Muscle of leg (tissue), 16 donors: ENCODE data around the gene OR52M1. TPM values are rescaled to one million over a fixed set of nuclear protein-coding genes. Genes with fewer than 3 reads are reported as not detected.

Experiments used
- DNase-seq: peaks from one replicate; pipeline ENCODE4 v3.0.0; 2013
- H3K27ac ChIP-seq: one replicate; pipeline ENCODE4 v1.5.1; 2013; ENCODE audit warnings: mild to moderate bottlenecking, low read length, control low read depth
- H3K27me3 ChIP-seq: one replicate; pipeline ENCODE4 v1.6.1; 2013; ENCODE audit warnings: low read length; ENCODE audit not compliant: control insufficient read depth, insufficient read depth
- H3K36me3 ChIP-seq: one replicate; pipeline ENCODE4 v1.6.1; 2013; ENCODE audit warnings: low read length; ENCODE audit not compliant: control insufficient read depth, insufficient read depth
- H3K4me1 ChIP-seq: one replicate; pipeline ENCODE4 v1.6.1; 2013; ENCODE audit warnings: low read length; ENCODE audit not compliant: control insufficient read depth, insufficient read depth
- H3K4me3 ChIP-seq: one replicate; pipeline ENCODE4 v1.5.1; 2013; ENCODE audit warnings: low read length, control low read depth
- H3K9me3 ChIP-seq: replicated peaks from 2 replicates; pipeline ENCODE4 v1.6.1; 2013; ENCODE audit warnings: low read depth, low read length; ENCODE audit not compliant: control insufficient read depth
- WGBS: methylation state at CpG from one replicate; pipeline ENCODE4 v1.1.5; 2013; ENCODE audit warnings: missing lambda C conversion rate; ENCODE audit not compliant: insufficient coverage; 5-methylcytosine and 5-hydroxymethylcytosine counted together
- long read RNA-seq, 11 donors: transcript quantifications; one replicate each; lab custom pipeline, GENCODE V29; 2026
- polyA plus RNA-seq, 8 donors: library from polyadenylated mRNA; unstranded; fragments of 120-200 nt; gene quantifications; one replicate each; pipeline versions ENCODE4 v1.2.1 to v1.2.3, GENCODE V29; 2013; ENCODE audit warnings: inconsistent platforms in 1 of 8, low replicate concordance in 1 of 8; ENCODE audit not compliant: insufficient read length in 8 of 8, insufficient read depth in 1 of 8
- total RNA-seq: library from RNA; stranded (reverse); fragments of 120-200 nt; gene quantifications from one replicate; pipeline ENCODE4 v1.2.4, GENCODE V29; 2013

Gene OR52M1
- total RNA-seq (not detected), polyA plus RNA-seq (not detected)
- long read RNA-seq, donor 1, result 0 reads
- long read RNA-seq, donor 2, result 0 reads
- long read RNA-seq, donor 3, result 0 reads
- long read RNA-seq, donor 4, result 0 reads
- long read RNA-seq, donor 5, result 0 reads
- long read RNA-seq, donor 6, result 0 reads
- long read RNA-seq, donor 7, result 0 reads
- long read RNA-seq, donor 8, result 0 reads
- long read RNA-seq, donor 9, result 0 reads
- long read RNA-seq, donor 10, result 0 reads
- long read RNA-seq, donor 11, result 0 reads

DNA sequence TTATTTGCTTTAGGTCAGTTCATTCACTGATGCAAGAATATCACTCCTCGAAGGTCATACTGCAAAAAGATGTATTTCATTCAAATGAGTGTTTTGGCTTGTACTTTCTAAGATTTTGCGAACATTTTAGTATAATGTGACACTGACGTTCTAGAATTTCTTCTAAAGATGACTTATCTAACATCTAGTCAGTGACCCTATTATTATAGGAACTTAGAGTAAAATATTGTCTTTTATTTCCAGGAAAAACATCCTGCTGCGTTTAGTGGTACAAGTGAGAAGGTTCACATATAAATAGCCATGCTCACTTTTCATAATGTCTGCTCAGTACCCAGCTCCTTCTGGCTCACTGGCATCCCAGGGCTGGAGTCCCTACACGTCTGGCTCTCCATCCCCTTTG lies at the start of gene OR52M1:
TSS of gene OR52M1 (plus strand) at position 301 of the 400 bp plus-strand sequence. CDS start at position 301, 0 bp downstream.
- no peak within 1 kb of the TSS for H3K27ac ChIP-seq
- WGBS, result no CpG with 5 or more reads among the region's 5 CpGs
- peaks cover under 1% of the 10 kb centered on the region for H3K9me3 ChIP-seq
- H3K36me3 ChIP-seq, result no peaks in the 10 kb centered on the region
- H3K4me1 ChIP-seq, result no peaks in the 10 kb centered on the region
- no peaks in the 10 kb centered on the region for H3K27me3 ChIP-seq
- H3K4me3 ChIP-seq, result no peak within 1 kb of the TSS
- no peak for DNase-seq

DNA sequence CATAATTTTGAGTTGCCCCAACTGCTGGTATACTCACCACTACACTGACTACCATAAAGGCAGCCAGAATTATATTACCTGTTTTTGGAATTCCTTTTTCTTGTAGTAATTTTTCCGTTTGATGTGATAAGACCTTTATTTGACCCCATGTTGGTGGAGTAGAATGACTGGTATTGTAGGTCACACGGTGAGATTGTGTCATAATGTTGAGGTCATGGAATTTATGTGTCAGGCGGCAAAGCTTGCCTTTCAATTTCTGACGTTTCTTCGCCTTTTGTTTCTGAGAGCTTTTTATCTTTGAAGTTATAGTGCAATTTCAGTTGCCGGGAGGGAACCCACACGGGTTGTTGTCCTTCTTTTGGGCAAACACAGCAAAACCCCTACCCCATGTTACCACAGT lies 49.5 kb upstream of the OR52M1 start:
- no peaks in the 10 kb centered on the region for H3K9me3 ChIP-seq
- peaks cover 3% of the 10 kb centered on the region for H3K27me3 ChIP-seq
- H3K27ac ChIP-seq, result no peak overlapping the region
- WGBS, result 50% methylated on average over 1 of the region's 7 CpGs
- H3K36me3 ChIP-seq, result no peaks in the 10 kb centered on the region
- no peak overlapping the region for H3K4me3 ChIP-seq
- no peak for DNase-seq
- no peaks in the 10 kb centered on the region for H3K4me1 ChIP-seq

DNA sequence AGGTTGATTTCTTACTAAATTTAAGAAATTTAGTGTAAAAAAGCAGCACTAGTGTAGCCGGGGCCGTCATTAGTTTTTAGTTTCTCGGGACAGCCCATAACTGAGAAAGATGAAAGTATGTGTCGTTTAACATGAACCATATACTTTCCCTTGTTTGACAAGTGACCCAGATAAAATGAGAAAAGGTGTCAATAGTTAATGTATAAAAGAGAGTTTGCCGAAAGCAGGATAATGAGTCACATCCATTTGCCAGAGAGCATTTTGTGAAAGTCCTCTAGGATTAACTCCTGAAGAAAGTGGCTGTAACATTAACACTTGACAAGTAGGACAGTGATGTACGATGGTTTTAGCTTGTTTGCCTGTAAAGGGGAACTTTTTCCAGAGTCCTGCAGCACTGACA lies 49.0 kb upstream of the OR52M1 start:
- peaks cover 3% of the 10 kb centered on the region for H3K27me3 ChIP-seq
- no peak overlapping the region for H3K4me3 ChIP-seq
- no peak overlapping the region for H3K27ac ChIP-seq
- no peaks in the 10 kb centered on the region for H3K9me3 ChIP-seq
- no peaks in the 10 kb centered on the region for H3K4me1 ChIP-seq
- 24% methylated on average over 2 of the region's 6 CpGs for WGBS
- no peak for DNase-seq
- no peaks in the 10 kb centered on the region for H3K36me3 ChIP-seq

DNA sequence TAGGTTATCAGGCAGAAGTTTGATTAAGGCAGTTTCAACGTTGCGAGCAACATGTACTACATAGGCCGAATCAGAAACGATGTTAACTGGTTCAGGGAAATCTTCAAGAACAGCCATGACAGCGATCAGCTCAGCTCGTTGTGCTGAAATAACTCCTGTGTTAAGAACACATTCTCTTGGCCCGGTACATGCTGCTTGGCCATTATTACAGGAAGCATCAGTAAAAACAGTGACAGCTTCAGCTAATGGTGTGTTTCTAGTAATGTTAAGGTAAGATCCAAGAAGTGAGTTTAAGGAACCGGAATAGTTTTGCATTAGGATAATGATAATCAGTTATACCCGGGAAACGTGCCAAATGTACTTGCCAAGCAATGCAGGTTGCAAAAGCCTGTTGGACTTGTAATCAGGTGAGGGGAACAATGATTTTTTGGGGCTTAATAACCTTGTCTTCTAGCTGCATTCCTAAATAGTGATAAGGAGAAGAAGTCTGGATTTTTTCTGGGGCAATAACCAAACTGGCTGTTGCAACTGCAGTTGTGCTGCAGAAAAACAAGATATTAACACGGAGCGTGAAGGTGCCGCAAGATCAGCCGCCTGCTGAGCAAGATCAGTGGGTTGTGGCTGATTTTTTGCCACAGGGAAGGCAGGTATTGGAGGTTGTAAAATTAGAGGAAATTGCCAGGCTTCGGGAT lies 48.3 kb upstream of the OR52M1 start:
- Histone ChIP-seq H3K36me3 (no peaks in the 10 kb centered on the region), H3K27ac (no peak overlapping the region), H3K4me3 (no peak overlapping the region), H3K27me3 (peaks cover 3% of the 10 kb centered on the region), H3K4me1 (no peaks in the 10 kb centered on the region), H3K9me3 (no peaks in the 10 kb centered on the region)
- peak; percentile 1 for DNase-seq
- WGBS, result 69% methylated on average over 15 of the region's 15 CpGs

DNA sequence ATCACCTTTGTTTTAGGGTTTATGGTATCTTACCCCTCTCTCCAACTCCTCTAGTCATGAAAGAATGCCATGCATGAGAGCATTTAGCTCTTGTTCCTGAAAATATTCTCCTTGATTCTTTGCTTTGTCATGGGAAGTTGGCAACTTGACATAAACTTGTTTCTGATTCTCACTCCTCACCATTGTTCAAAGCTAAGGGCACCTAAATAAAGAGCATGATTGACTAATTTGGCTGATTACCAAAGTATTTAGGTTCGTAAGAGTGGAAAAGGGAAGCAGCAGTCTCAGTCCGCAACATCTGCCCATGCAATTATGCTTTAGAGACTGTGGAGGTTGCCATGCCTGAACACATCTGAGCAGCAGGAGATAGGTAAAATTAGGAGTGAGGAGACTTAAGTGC lies 36.1 kb upstream of the OR52M1 start:
- Histone ChIP-seq H3K4me3 (no peak overlapping the region), H3K9me3 (no peaks in the 10 kb centered on the region), H3K27ac (no peak overlapping the region), H3K36me3 (no peaks in the 10 kb centered on the region), H3K27me3 (no peaks in the 10 kb centered on the region), H3K4me1 (no peaks in the 10 kb centered on the region)
- WGBS, result 77% methylated on average over 2 of the region's 2 CpGs
- no peak for DNase-seq

DNA sequence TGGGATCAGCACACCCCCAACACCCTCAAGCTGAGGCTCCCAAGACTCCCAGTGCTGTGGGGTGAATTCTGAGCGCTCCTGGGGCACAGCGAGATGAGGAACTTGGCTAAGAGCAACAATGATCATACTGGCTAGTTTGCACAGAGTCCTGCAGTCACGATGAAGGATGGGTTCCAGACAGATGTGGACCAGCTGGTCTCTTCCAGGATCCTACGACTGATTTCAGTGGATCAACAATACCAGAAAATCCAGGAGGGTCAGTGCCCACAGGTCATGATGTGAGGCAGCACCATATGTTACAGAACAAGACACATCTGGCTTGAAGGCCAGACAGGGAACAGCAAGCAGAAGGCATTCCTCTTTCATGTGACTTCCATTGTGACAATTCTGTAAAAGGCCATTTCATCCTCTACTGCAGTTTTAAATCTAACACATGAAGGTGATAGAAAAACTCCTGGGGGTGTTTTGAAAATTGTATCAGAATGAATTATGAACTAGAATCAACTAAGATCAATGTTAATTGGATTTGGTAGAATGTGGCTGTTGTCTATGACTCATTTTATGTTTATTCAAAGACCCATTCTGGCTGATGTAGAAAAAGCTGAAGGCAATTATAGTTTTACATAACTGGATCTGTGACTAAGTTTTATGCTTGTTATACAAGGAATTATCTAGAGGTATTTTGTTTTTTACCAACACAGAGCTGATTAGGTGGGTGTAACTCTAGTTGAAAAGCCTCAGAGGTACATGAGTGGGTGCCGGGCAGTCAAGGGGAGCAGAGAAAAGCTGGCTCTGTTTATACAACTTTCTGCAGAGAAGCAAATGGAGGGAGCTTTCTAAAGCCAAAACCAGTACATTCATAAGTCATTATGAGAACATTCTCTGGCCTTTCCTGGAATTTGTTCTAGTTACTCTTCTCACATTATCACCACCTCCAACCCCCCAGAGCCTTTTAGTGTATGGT lies 33.4 kb upstream of the OR52M1 start:
- Histone ChIP-seq H3K4me1 (no peaks in the 10 kb centered on the region), H3K4me3 (no peak overlapping the region), H3K27me3 (no peaks in the 10 kb centered on the region), H3K27ac (no peak overlapping the region), H3K36me3 (no peaks in the 10 kb centered on the region), H3K9me3 (no peaks in the 10 kb centered on the region)
- 53% methylated on average over 2 of the region's 5 CpGs for WGBS
- no peak for DNase-seq

DNA sequence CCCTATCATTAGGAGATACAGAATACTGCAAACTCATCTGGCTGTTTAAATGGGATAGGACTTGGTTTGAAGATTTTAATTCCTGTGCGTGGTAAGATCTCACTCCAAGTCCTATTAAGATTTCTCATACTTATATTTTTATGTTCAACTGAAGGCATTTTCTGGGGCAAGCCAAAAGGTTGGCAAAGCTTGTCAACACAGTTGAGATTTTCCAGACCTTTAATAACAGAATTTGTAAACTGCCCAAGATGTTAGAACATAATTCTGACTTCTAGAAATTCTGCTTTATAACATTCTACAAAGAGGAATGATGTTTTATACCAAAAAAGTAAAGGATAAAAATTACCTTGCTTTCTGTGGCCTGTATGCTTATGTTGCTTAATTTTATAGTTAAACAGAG lies 30.8 kb upstream of the OR52M1 start:
- no peak overlapping the region for H3K27ac ChIP-seq
- no peak for DNase-seq
- H3K36me3 ChIP-seq, result no peaks in the 10 kb centered on the region
- WGBS, result no CpG with 5 or more reads among the region's 1 CpG
- H3K4me3 ChIP-seq, result no peak overlapping the region
- no peaks in the 10 kb centered on the region for H3K4me1 ChIP-seq
- H3K9me3 ChIP-seq, result no peaks in the 10 kb centered on the region
- no peaks in the 10 kb centered on the region for H3K27me3 ChIP-seq

DNA sequence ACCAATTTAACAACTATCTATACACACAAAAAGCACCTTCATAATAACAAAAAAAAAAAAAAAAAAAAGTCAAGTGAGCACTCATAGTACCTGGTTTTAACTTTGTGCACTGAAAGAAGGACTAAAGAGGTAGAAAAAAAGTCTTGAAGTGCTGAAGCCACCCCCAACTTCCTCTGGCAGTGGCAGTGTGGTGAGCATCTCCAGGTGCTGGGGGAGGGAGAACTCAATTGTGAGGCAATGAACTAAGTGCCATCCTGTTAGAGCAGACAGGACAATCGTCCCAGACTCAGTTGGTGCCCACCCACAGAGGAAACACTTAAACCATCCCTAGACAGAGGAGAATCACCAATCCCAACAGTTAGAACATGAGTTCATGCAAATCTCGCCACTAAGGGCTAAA lies 22.7 kb upstream of the OR52M1 start:
- H3K4me1 ChIP-seq, result no peaks in the 10 kb centered on the region
- H3K27me3 ChIP-seq, result no peaks in the 10 kb centered on the region
- no peak overlapping the region for H3K4me3 ChIP-seq
- H3K9me3 ChIP-seq, result no peaks in the 10 kb centered on the region
- DNase-seq, result no peak
- H3K36me3 ChIP-seq, result no peaks in the 10 kb centered on the region
- H3K27ac ChIP-seq, result no peak overlapping the region
- 71% methylated on average over 1 of the region's 2 CpGs for WGBS

GRCh38 chr11:4522752-4523151 lies 22.2 kb upstream of the OR52M1 start:
- DNase-seq, result no peak
- no peaks in the 10 kb centered on the region for H3K36me3 ChIP-seq
- no peaks in the 10 kb centered on the region for H3K9me3 ChIP-seq
- H3K27ac ChIP-seq, result no peak overlapping the region
- H3K27me3 ChIP-seq, result no peaks in the 10 kb centered on the region
- 56% methylated on average over 1 of the region's 6 CpGs for WGBS
- H3K4me3 ChIP-seq, result no peak overlapping the region
- H3K4me1 ChIP-seq, result no peaks in the 10 kb centered on the region

DNA sequence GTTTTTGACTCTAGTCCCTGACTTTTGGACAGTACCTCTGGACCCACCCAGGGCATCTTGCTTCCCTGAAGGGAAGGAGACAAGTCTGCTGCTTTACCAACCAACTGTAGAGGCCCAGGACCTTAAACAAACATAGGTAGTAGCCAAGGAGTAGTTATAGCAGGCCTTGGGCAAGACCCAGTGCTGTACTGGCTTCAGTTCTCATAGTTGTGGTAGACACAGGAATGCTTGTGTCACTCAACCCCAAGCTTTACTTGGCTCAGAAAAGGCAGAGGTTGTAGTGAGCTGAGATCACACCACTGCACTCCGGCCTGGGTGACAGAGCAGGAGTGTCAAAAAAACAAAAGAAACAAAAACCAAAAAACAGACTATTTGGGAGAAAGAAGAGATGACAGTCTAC lies 21.3 kb upstream of the OR52M1 start:
- H3K27me3 ChIP-seq, result no peaks in the 10 kb centered on the region

More for the DNA sequence above, 21.3 kb upstream of the OR52M1 start:
- no peak for DNase-seq
- no peaks in the 10 kb centered on the region for H3K9me3 ChIP-seq
- no peak overlapping the region for H3K27ac ChIP-seq
- H3K36me3 ChIP-seq, result no peaks in the 10 kb centered on the region
- no CpG with 5 or more reads among the region's 1 CpG for WGBS
- H3K4me3 ChIP-seq, result no peak overlapping the region
- no peaks in the 10 kb centered on the region for H3K4me1 ChIP-seq
